GM23338 (cell line): ENCODE data around the gene NPAS3. TPM values are rescaled to one million over a fixed set of nuclear protein-coding genes. Genes with fewer than 3 reads are reported as not detected.

Source experiments
- ATAC-seq: fragments of 200-7000 bp; cut with Tn5 transposase; 3 replicates; pipeline ENCODE4 v1.9.1; 2020
- DNase-seq: peaks from one replicate; pipeline ENCODE4 v3.0.0-alpha.2; 2015; ENCODE audit warnings: low spot score
- H2AFZ ChIP-seq: fragments of 200-600 bp; sonication (generic); 2 replicates; pipeline ENCODE4 v1.8.0; 2016; ENCODE audit warnings: antibody characterized with exemption, mild to moderate bottlenecking, moderate library complexity
- H3F3A ChIP-seq: fragments of 200-600 bp; sonication (generic); replicated peaks from 2 replicates; pipeline ENCODE4 v1.8.0; 2017; ENCODE audit warnings: antibody characterized with exemption, mixed run types, low read depth
- H3K27ac ChIP-seq: fragments of 200-600 bp; sonication (generic); 2 replicates; pipeline ENCODE4 v1.6.1; 2016; ENCODE audit warnings: low read depth
- H3K27me3 ChIP-seq: fragments of 200-600 bp; sonication (generic); 2 replicates; pipeline ENCODE4 v1.8.0; 2016; ENCODE audit warnings: mild to moderate bottlenecking, mixed run types, moderate library complexity; ENCODE audit not compliant: insufficient read depth
- H3K36me3 ChIP-seq: fragments of 200-600 bp; sonication (generic); 2 replicates; pipeline ENCODE4 v1.8.0; 2016; ENCODE audit warnings: mild to moderate bottlenecking; ENCODE audit not compliant: insufficient read depth
- H3K4me1 ChIP-seq: fragments of 200-600 bp; sonication (generic); 2 replicates; pipeline ENCODE4 v1.8.0; 2016; ENCODE audit warnings: mild to moderate bottlenecking, moderate library complexity; ENCODE audit not compliant: insufficient read depth
- H3K4me2 ChIP-seq: fragments of 200-600 bp; sonication (generic); 2 replicates; pipeline ENCODE4 v1.7.1; 2017; ENCODE audit warnings: mixed run types
- H3K4me3 ChIP-seq: fragments of 200-600 bp; sonication (generic); 2 replicates; pipeline ENCODE4 v1.6.1; 2016; ENCODE audit warnings: mixed run types
- H3K79me2 ChIP-seq: fragments of 200-600 bp; sonication (generic); replicated peaks from 2 replicates; pipeline ENCODE4 v1.8.0; 2017; ENCODE audit warnings: mild to moderate bottlenecking; ENCODE audit not compliant: insufficient read depth
- H3K9me2 ChIP-seq: fragments of 200-600 bp; sonication (generic); 2 replicates; pipeline ENCODE4 v1.8.0; 2017; ENCODE audit not compliant: insufficient read depth
- H4K20me1 ChIP-seq: fragments of 200-600 bp; sonication (generic); replicated peaks from 2 replicates; pipeline ENCODE4 v1.8.0; 2017; ENCODE audit warnings: mild to moderate bottlenecking; ENCODE audit not compliant: insufficient read depth
- H3K27ac Mint-ChIP-seq: 2 replicates; pipeline ENCODE4 v1.8.0; 2020; ENCODE audit warnings: inconsistent platforms, mild to moderate bottlenecking, moderate library complexity, mixed read lengths
- H3K27me3 Mint-ChIP-seq: 3 replicates; pipeline ENCODE4 v1.8.0; 2022; ENCODE audit warnings: low read depth, mild to moderate bottlenecking, moderate library complexity, mixed read lengths, inconsistent platforms; ENCODE audit not compliant: insufficient read depth, poor library complexity
- H3K36me3 Mint-ChIP-seq: 3 replicates; pipeline ENCODE4 v1.8.0; 2021; ENCODE audit warnings: low read depth, mild to moderate bottlenecking, inconsistent platforms, moderate library complexity, mixed read lengths
- H3K4me1 Mint-ChIP-seq: 3 replicates; pipeline ENCODE4 v1.8.0; 2020; ENCODE audit warnings: mild to moderate bottlenecking, inconsistent platforms, mixed read lengths
- H3K4me3 Mint-ChIP-seq: 3 replicates; pipeline ENCODE4 v1.8.0; 2021; ENCODE audit warnings: moderate library complexity, mild to moderate bottlenecking, inconsistent platforms, mixed read lengths
- H3K9me3 Mint-ChIP-seq: 3 replicates; pipeline ENCODE4 v1.8.0; 2020; ENCODE audit warnings: moderate library complexity, mild to moderate bottlenecking, inconsistent platforms, mixed read lengths
- CREB1 ChIP-seq: fragments of 250-450 bp; sonication (Bioruptor Pico); IDR thresholded peaks from 2 replicates; pipeline ENCODE4 v1.5.0; 2020; ENCODE audit warnings: low read depth, mild to moderate bottlenecking, moderate library complexity
- CTCF ChIP-seq, 2 experiments: fragments of 200-600 bp in 1 of 2; sonication (generic) in 1 of 2; conservative IDR thresholded peaks; 2 replicates each; pipeline versions ENCODE4 v1.5.1 to v1.6.1; 2016 to 2017; ENCODE audit warnings: antibody characterized with exemption in 2 of 2, low read depth in 2 of 2, mild to moderate bottlenecking in 2 of 2, moderate library complexity in 1 of 2
- ETS1 ChIP-seq: IDR thresholded peaks from 2 replicates; pipeline ENCODE4 v1.6.1; 2016; ENCODE audit warnings: antibody characterized with exemption
- EZH2 ChIP-seq: fragments of 200-600 bp; sonication (generic); IDR thresholded peaks from one replicate; pipeline ENCODE4 v1.8.0; 2017; ENCODE audit warnings: antibody characterized with exemption, mild to moderate bottlenecking, low read depth; ENCODE audit not compliant: unreplicated experiment
- EZH2phosphoT487 ChIP-seq: fragments of 200-600 bp; sonication (generic); IDR thresholded peaks from one replicate; pipeline ENCODE4 v1.8.1; 2018; ENCODE audit warnings: antibody characterized with exemption; ENCODE audit not compliant: unreplicated experiment
- JUNB ChIP-seq: IDR thresholded peaks from one replicate; pipeline ENCODE4 v1.6.1; 2016; ENCODE audit warnings: antibody characterized with exemption; ENCODE audit not compliant: unreplicated experiment
- NANOG ChIP-seq: IDR thresholded peaks from 2 replicates; pipeline ENCODE4 v1.6.1; 2016; ENCODE audit warnings: antibody characterized with exemption, borderline replicate concordance
- POLR2AphosphoS5 ChIP-seq: IDR thresholded peaks from 2 replicates; pipeline ENCODE4 v1.6.1; 2016; ENCODE audit warnings: antibody characterized with exemption, low read depth
- REST ChIP-seq: IDR thresholded peaks from one replicate; pipeline ENCODE4 v1.6.1; 2018; ENCODE audit warnings: antibody characterized with exemption; ENCODE audit not compliant: unreplicated experiment
- ZNF114 ChIP-seq: fragments of 250-450 bp; sonication (Bioruptor Pico); IDR thresholded peaks from 2 replicates; pipeline ENCODE4 v1.5.0; 2020; ENCODE audit warnings: mild to moderate bottlenecking, moderate library complexity
- polyA plus RNA-seq: library from polyadenylated mRNA; unstranded; fragments of >200 nt; fragmentation: Nextera tagmentation; extraction: Ambion mirVana; gene quantifications from 2 replicates; pipeline ENCODE4 v1.2.1, GENCODE V29; 2016
- total RNA-seq: library from RNA; depleted of rRNA; stranded (reverse); fragments of >200 nt; shearing (Covaris generic); gene quantifications from 2 replicates; pipeline ENCODE4 v1.2.3, GENCODE V29; 2014

Gene NPAS3
- total and polyA plus RNA-seq, 2 experiments from 2014 or later = 0.17 to 0.19 TPM

- TF ChIP-seq EZH2 = no peak
- TF ChIP-seq NANOG = no peak
- TF ChIP-seq CTCF (conservative IDR thresholded peaks at IDR 0.05; ENCODE audit: low read depth in 2 of 2) = no peak
- no peak for TF ChIP-seq CREB1 (CRISPR knock-in tag)
- no peak for TF ChIP-seq REST
- no peak for TF ChIP-seq POLR2AphosphoS5
- no peak for TF ChIP-seq JUNB
- TF ChIP-seq ETS1 = no peak
- TF ChIP-seq EZH2phosphoT487 = no peak
Observed at GRCh38 chr14:33732175-33732574, 793.5 kb downstream of the NPAS3 start (continued).

- ATAC-seq = no peak
- no peak for DNase-seq
- Mint-ChIP-seq H3K27me3 (peaks cover 1% of the 10 kb centered on the region), H3K27ac (no peak overlapping the region), H3K4me3 (no peak overlapping the region), H3K4me1 (peaks cover 15% of the 10 kb centered on the region), H3K9me3 (no peaks in the 10 kb centered on the region; the same call in 2 of the 3 replicates), H3K36me3 (no peaks in the 10 kb centered on the region; the same call in 2 of the 3 replicates)
- Histone ChIP-seq H4K20me1 (no peaks in the 10 kb centered on the region), H3K4me1 (peaks cover 10% of the 10 kb centered on the region), H3K79me2 (no peaks in the 10 kb centered on the region), H3K4me2 (no peak overlapping the region), H3F3A (no peaks in the 10 kb centered on the region), H3K27me3 (no peaks in the 10 kb centered on the region), H3K9me2 (peaks cover 5% of the 10 kb centered on the region; the same call in 1 of the 2 replicates), H3K4me3 (no peak overlapping the region), H3K36me3 (no peaks in the 10 kb centered on the region), H2AFZ (no peak overlapping the region), H3K27ac (no peak overlapping the region)
- TF ChIP-seq ZNF114 = no peak
- TF ChIP-seq POLR2AphosphoS5 = no peak
- TF ChIP-seq REST = no peak
- no peak for TF ChIP-seq EZH2
Observed at GRCh38 chr14:33733310-33733709, 794.6 kb downstream of the NPAS3 start.
